GM18870 (cell line): ENCODE data around the gene LGI2.

ENCODE experiments used
- ATAC-seq: cut with Tn5 transposase; IDR thresholded peaks from one replicate; pipeline ENCODE4 v1.9.1; 2021; ENCODE audit warnings: moderate library complexity; ENCODE audit not compliant: unreplicated experiment

LGI2 gene

DNA sequence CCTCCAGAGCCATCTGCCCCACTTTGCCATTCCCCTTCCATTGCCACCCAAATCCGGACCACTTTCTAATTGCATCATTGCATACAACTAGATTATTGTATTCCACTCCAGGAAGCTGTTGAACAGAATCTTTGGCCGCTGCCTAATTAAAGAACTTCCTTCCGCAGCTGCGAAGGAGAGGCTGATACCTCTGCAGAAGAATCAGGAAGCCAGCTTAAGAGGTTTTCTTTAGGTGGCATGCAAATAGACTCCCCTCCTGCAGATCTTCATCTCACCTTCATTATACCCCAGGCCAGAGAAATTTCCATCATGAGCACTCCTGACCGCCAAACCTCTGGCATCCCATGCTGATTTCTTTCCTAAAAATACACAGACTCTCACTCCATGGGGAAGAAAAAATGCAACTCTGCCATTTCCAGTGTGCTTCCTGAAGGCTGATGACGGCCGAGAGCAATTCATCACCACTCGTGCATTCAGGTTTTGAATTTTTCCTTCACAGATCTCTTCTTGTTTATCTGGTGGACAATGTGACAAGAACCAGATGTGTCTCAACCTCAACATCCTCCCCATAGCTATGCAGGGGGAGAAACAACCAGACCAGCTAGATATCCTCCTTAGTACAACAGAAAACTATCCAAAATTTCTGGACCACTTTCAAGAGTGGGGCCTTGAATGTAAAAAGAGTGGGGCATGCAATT lies 31.2 kb downstream of the LGI2 start:
- no peak for ATAC-seq

GRCh38 chr4:24995346-24995919 lies 35.3 kb downstream of the LGI2 start:
- no peak for ATAC-seq

- ATAC-seq = no peak
These were observed 37.1 kb downstream of the LGI2 start for GRCh38 chr4:24993551-24994080.

DNA sequence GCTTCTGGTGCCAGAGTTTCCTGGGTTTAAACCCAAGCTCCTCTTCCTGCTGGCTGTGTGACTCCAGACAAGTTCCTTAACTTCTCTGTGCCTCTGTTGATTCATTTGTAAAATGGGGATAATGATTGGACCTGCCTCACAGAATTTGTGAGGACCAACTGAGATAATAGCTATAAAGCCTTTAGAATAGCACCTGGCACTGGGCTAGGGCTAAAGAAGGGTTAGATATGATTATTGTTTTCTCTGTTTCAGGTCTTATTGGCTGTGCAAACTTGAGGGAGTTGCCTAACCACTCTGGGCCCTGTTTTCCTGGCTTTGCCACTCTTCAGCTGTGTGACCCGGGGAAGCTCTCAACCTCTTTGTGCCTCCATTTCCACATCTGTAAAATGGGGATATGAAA lies 37.8 kb downstream of the LGI2 start:
- ATAC-seq = no peak

GRCh38 chr4:24991015-24991414 lies 39.7 kb downstream of the LGI2 start:
- ATAC-seq = no peak

- no peak for ATAC-seq
These were observed 41.4 kb downstream of the LGI2 start for GRCh38 chr4:24989327-24989726.

DNA sequence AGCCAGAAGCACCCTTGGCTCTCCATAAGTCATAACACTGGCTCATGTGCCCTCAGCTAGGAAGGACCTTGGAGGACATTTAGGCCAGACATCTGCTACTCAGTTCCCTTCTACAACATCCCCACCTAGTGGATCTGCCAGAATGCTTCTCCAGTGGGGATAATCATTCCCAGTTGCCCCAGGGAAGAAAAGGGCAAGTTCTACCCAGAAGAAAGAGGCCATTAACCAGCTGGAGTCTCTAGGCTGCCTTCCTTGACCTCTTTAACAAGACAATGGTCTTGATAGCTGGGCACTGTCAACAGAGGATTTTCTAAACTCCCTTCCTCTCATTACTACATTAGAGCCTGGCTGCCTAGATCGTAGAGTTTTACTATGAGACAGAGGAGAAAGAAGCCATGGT lies 42.0 kb downstream of the LGI2 start:
- no peak for ATAC-seq

DNA sequence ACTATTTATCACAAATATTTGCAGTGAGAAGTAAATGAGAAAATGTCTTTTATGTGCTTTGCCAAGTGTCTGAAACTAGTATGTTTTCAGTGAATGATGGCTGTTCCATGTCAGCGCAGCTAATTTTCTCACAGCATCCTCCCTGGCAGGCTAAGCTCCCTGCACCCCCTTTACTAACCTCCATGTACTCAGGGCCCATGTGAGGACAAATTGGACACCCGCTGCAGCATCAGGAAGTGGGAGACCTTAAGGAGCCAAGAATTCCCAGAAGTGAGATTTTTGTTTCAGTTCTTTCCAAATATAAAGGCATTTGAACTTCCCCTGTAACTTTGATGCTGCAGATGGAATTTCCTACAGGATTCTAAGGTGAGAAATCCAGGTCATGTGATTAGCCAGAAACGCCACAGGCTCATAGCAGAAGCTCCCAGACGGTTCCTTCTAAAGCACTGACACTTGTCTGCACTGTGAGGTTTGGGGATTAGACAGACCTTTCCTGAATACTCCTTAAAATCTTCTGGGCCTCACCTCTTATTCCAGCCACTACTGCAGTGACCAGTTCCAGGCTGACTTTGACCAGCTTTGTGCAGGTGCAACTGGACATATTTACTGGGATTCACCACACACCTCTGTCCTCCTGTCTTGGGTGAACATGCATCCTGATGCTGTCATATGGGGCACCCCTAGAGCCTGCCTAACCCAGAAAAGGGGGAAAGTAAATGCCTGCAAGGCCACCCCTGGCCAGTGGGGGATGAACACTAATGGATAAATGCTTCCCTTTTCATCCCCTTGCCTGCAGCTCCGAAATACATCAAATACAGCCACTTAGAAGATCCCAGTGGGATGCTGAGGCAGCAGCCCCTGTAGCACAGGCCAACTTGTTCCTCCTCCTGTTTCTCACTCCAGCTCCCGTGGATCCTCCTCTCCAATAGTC lies 45.9 kb downstream of the LGI2 start:
- ATAC-seq = no peak

- ATAC-seq = no peak
These were observed 50.0 kb downstream of the LGI2 start for GRCh38 chr4:24980740-24981139.

DNA sequence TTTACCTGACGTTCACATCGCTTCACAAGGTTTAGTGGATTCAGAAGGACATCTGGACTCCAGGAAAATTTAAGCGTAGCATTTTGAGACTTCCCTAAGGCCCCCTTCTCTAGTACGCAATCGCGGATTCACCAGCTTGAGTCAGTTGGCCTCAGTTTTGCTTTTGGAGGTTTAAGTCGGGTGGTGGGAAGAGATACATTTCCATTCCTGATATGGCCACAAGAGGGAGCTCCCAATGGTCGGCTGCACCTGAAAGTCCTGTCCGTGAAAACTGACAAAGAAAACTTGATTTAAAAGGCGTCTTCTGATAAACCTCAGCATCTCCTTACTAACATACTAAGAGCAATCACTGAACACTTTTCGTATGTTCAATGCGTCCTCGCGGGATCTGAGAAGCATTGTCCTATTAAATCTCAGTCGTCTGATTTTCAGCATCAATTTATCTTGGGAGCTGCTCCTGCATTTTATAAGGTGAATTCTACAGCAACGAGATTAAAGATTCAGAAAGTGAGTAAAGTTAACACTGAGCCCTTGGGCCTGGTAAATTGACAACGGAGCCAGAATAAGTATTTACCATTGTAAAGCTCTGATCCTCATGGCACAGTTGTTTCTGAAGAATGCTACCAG lies 50.6 kb downstream of the LGI2 start:
- ATAC-seq = peak; percentile 58

DNA sequence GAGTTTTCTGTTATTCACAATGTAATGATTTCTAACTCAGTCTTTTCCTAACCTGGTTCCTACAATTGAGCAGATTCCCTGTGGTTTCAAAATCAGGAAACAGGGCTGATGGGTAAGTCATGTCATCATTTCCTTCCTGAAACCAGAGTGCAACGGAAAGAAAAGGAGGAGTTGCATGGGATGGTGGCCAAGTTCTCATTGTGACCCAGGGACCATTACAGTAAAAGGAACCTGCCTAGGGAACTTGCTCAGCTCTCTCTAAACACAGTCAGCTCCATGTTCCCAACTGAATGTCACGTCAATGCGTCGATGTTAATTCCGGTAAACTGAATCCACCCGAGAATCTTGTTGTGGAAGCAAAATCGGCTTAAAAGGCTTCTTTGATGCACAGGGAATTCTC lies 51.2 kb downstream of the LGI2 start:
- no peak for ATAC-seq

GRCh38 chr4:24978291-24979075 lies 52.3 kb downstream of the LGI2 start:
- ATAC-seq = no peak

GRCh38 chr4:24975510-24975909 lies 55.2 kb downstream of the LGI2 start:
- no peak for ATAC-seq

DNA sequence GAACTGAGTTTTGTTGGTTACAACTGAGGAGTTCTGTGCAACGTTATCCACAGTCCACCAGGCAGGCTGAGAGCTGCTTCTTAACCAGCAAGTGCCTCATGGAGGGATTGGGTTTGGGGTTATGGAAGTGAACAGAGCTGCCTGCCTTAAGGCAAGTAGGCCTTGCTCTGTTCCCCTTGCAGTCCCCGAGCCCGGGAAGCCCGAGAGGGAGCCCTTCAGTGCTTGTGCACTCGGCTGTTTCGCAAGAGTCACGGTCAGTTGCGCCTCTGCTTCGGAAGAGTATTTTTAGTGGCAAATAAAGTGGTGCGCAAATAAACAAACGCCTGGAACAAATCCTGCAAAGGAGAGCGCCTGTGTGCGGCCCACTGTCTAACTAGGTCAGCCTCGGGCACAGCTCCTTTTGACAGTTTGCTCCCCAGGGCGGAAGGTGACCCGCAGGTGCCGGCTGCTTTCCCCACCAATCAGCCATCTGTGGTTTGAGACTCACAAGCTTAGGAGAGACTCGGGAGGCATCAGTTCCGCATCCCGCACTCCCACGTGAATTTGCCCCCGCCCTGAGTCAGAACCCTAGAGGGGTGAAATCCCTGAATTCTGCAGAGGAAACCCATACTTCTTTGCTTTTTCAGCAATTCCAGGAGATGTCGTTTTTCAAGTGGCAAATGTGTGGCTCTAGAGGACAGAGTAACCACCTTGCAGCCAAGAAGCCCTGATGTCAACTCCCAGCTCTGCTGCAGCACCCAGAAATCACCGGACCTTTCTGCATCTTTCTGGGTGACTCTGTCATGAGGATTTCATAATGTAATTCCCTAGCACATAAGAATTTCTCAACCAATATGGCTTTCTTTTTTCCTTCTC lies 56.8 kb downstream of the LGI2 start:
- no peak for ATAC-seq

- ATAC-seq = no peak
These were observed 57.4 kb downstream of the LGI2 start for GRCh38 chr4:24973404-24973746.

GRCh38 chr4:24971192-24971591 lies 59.6 kb downstream of the LGI2 start:
- no peak for ATAC-seq

GRCh38 chr4:24970635-24971034 lies 60.1 kb downstream of the LGI2 start:
- ATAC-seq = no peak

- ATAC-seq = no peak
These were observed 60.6 kb downstream of the LGI2 start for GRCh38 chr4:24970191-24970590.

- ATAC-seq = no peak
These were observed 61.3 kb downstream of the LGI2 start for GRCh38 chr4:24969486-24969885.

DNA sequence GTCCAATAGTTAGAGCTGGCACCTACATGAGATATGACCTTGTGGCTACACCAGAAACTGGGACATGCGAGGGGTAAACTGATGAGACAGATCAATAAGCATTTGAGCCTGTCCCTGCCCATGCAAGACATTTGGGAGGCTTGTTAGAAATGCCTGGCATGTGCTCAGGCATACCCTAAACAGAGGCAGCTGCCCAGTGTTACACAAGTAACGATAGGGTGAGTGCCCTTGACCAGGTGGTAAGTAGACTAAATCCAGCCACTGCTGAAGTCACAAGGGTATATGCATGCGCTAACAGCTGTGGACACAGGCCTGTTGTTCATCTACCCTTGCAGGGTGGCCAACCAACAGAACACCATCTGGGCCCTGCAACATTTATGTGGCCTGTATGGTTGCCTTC lies 61.8 kb downstream of the LGI2 start:
- no peak for ATAC-seq
